HG02870 (cell line): ENCODE measurements around the gene HHLA2.
"Not testable (repeated sequence)": the region's sequence is repeated elsewhere in the genome, so short reads cannot be mapped to it uniquely, and the experiment has no call there.

Experiments
- ATAC-seq: cut with Tn5 transposase; IDR thresholded peaks from one replicate; pipeline ENCODE4 v1.9.1; 2021; ENCODE audit warnings: mild to moderate bottlenecking, moderate library complexity; ENCODE audit not compliant: unreplicated experiment

Gene HHLA2

DNA sequence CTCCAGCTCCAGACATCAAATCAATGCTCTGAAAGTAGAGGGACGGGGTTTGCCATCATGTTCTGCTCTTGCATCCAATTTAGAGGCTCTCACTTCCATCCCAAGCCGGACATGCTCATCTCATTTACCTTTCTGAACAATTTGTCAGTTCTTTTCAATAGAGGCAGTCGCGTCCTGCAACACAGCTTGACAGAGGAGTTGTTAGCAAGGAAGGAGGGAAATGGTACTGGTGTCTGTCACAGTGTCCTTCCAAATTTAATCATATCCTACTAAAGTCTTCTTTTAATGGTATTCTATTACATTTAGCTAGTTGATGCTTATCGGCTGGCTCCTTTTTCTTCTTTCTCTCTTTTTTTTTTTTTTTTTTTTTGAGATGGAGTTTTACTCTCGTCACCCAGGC, 45.6 kb downstream of the HHLA2 start:
- ATAC-seq: no peak

DNA sequence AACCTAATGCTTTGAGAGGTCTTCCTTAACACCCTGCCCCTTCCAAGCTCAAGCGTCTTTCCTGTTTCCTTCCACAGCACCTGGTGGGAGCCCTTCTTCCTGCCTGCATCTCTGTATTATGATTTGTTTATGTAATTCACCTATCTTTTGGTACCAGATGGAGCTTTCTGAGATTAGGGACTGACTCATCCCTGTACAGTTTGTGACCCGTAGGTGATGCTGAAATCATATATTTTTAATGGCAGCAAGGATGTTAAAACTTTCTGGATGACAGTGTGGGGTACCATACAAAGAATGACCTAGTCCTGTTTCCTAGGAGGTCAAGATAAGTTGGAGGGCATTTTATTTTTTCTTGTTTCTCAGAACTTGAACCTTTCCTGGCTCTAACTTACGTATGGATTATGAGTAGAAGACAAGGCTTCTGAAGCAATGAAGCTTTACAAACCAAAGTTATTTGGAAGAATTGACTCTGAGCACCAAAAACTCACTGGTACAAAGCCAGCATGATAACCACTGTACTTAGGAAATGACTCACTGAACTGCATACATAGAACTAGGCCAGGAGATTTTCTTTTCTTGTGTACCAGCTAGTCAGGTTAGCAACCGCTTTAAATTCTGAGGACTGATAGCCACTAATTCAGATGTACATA, 46.6 kb downstream of the HHLA2 start:
- ATAC-seq: peak; percentile 85

DNA sequence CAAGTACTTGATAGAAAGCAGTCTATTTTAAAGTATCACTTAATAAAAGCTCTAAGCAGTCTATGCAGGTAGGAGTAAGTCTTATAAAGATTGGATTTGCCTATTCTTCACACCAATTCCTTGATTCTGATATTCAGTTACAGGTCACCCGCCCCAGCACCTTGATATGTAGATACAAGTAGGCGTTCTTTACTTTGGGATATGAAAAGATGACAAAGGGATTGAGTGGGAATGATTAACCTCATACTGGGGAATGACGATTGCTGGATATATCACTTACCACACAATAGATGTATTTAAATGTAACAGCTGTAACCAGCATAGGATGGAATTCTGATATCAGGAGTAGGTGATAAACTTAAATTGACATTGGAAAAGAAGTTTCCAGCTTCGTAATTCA, 47.1 kb downstream of the HHLA2 start:
- no peak for ATAC-seq

DNA sequence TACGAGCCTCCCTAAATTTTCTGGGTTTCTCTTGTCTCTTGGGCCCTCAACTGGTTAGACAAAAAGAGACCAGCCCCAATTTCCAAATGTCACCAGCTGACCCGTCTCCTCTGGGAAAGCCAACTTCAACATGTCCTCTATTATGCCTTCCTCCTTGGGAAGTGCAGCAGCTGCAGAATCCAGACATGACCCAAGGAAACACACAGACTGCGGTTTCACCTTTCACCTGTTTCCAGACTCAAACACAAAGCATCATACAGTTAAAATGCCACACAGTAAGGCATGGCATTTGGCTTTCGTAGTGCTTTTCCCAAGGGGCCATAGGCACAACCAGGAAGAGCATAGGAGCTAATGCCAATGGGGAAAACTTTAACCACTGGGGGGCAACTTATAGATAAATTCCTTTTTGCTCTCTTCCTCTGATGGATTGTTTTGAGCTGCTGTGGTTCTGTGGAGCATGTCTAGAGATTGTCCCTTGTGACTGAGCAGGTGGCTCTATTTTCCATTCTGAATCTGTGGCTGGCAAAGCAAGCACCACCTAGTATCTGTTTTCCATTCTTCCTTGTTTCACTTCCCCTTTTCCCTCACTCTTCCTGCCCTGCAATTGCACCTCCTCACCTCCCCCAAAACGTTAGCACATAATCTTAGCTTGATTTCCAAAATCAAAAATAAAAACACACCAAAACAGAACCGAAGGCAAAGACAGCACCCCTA, 49.3 kb downstream of the HHLA2 start:
- no peak for ATAC-seq

DNA sequence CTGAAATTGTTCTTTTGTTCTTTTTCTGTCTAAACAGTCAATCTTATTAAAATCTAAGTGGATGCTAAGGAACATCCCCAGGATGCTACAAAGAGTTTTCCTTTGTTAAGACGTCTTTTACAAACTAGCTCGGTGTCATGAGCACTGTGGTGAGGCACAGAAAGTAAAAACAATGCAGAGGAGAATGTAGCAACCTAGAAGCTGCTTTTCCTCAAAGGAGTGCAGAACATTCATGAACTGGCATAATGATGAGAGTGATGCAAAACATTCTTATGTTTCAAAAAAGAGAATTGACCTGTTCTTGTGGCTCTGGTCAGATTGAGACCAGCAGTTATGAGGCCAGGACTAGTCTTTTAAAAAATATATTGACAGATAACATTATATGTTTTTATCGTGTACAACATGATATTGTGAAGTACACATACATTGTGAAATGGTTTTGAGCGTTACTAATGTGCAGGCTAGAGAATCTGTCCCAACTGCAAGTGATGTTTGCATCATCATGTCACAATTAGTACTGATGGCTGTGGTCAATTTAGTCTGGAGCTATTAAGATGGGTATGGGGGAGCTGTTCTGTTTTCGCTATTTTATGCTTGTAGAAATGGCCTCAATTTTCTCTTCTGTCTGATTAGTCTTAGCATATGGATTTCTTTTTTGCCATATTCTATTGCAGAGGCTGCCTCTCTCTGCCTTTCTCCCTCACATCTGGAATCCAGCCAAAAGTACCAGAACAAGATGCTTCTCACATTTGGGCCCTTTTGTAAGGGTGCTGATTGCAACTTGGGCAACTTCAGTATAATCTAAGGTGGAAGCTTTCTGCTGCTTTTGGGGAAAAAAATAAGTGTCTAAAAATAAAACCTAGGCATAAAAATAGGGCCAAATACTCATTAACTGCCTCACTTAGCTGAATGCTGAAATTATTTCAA, 50.2 kb downstream of the HHLA2 start:
- no peak for ATAC-seq

DNA sequence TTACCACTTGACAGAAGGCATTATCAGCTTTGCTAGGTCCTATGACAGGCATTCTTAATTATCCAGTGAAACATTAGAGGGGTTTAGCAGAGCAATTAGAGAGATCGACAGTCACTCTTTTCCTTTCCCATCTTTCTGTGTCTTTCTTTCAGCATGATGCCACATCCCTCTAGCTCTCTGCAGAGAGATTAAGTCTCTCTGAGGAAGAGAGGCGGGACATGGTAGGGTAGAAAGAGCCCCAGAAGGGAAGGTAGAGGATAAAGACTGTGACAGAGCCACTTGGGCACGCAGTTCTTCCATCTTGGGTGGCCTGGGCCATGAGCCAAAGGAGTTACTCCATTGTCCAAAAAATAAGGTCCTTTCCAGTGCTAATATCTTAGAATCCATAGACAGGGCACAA, 55.8 kb downstream of the HHLA2 start:
- ATAC-seq: no peak

DNA sequence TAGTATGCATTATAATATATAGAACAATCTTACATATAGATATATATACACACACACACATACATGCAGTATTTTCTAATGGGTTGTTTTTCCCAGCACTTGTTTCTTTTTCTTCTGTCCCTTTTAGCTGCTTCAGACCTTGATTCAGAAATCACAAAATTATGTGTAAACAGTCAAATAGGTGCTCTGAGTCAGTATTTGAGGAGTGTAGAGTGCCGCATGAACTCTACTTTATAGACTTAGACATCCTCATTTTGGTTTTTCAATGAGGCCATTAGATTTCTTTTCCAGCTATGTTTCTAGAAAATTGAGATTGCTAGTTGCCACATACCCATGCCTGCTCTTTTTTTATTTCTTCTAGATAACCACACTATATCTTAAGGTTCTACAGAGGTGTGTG, 58.2 kb downstream of the HHLA2 start:
- no peak for ATAC-seq

DNA sequence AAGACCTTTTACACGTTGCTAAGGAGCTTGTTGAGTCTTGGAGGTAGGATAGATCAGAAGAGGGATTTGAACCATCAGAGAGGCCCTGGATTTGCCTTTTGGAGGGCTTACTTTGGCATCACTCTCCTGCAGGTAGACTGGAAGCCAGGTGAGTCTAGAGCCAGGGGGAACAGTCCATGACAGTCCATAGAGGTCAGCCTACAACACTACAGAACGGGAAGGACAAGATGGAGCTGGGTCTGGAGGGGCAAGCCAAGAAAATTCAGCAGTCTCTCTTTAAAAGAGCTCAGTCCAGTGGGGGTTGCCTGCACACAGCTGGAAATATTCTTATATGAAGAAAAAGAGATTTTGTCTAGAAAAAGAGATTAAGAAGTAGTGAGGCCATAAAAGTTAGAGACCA, 60.7 kb downstream of the HHLA2 start:
- ATAC-seq: no peak

DNA sequence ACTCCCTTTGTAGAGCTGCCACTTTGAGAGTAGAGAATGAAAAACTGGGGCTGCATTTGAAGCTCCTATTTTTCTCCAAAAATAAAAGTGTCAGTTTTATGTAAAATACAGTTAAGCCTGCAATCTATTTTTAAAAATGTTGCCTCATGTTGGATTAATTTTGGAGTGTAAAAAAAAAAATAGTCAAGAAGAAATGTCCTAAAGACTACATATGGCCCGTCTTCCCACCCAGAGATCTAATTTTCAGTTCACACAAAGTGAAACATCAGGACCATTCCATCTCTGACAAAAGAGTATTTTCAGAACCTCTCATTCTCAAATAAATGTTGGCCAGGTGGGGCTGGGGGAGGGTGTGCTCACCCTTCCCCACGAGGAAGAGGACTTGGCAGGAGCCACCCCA, 62.7 kb downstream of the HHLA2 start:
- ATAC-seq: no peak

DNA sequence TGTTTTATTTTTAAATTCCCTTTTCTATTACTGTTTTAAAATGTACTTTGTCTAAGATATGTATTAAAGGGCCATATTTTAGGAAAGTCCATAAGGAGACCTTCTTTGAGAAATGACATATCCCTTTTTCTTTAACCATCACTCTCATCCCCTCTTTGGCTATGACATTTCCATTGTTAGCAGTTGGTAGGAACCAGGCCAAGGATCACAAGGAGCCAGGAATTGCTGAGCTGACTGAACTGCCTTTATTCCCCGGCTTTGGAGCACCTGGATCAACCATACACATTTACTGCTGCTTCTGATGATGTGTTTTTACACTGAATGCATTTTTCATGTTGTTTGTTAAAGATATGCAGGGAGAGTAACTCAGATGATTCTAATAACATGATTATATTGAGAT, 79.7 kb downstream of the HHLA2 start:
- ATAC-seq: no peak

DNA sequence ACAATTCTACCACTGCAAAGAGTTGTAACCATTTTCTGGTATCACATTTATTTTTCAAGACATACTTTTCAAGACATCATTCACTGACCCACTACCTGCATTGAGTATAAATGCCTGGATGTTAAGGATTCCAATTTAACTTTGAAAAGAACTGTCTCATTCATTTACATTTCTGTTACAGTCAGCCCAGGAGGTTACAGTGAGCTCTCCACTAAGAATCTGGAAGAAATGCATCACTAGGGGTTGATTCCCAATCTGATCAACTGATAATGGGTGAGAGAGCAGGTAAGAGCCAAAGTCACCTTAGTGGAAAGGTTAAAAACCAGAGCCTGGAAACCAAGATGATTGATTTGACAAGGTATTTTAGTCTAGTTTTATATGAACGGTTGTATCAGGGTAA, 81.0 kb downstream of the HHLA2 start:
- no peak for ATAC-seq

DNA sequence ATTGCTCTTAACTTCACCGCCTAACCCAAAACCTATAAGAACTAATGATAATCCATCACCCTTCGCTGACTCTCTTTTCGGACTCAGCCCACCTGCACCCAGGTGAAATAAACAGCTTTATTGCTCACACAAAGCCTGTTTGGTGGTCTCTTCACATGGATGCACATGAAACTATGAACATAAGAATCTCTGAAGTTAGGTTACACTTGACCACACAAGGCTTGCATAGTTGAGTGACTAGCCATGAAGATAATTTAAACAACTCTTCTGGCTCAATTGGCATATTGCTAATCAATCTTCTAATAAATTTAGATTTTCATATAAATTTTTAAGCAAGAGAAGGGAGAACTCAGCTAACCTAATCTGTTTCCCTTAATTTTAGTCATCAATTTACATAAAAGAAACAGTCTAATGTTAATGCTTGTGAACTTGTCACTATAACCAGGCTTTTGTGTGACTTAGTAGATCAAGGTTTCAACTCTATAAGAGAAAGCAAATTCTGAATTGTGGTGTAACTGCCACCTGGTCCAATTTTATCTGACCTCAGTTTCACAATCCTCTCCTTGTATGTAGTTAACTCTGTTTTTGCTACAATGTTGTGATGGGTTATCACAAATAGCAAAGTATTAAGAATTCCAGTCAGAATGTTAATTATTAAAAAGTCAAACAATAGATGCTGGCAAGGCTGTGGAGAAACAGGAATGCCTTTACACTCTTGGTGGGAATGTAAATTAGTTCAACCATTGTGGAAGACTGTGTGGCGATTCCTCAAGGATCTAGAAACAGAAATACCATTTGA, 82.0 kb downstream of the HHLA2 start:
- ATAC-seq: no peak

DNA sequence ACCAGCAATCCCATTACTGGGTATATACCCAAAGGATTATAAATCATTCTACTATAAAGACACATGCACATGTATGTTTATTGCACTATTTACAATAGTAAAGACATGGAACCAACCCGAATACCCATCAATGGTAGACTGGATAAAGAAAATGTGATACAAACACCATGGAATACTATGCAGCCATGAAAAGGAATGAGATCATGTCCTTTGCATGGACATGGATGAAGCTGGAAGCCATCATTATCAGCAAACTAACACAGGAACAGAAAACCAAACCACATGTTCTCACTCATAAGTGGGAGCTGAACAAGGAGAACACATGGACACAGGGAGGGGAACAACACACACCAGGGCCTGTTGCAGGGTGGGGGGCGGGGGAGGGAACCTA, 82.6 kb downstream of the HHLA2 start:
- ATAC-seq: not testable (repeated sequence)

DNA sequence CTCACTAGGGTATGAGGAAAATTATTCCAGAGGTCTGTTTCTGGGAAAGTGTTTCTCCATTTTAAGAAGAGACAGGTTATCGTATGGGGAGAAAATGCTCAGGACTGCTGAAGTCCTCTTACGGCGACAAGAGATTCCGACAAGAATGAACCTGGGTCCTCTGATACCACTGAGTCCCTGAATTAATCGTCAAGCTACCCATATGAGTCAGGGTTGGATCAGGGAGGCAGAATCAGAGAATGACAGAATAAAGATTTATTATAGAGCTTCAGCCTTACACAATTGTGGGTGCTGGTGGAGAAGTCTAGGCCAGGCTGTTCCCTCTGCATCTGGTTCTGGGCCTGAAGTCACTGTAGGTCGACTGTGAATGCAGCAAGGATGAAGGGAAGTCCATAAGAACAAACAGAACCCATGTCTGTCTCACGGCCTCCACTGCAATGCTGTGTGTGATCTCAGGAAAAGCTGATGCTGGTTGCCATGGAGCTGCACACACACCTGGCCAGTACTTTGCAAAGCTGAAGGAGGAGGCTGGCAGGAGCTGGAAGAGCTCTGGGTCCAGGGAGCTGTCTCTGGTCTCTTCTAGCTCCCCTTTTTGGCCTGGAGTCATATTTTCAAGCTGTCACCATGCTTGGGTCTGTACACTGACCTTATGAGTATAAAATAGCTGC, 83.9 kb downstream of the HHLA2 start:
- ATAC-seq: no peak

DNA sequence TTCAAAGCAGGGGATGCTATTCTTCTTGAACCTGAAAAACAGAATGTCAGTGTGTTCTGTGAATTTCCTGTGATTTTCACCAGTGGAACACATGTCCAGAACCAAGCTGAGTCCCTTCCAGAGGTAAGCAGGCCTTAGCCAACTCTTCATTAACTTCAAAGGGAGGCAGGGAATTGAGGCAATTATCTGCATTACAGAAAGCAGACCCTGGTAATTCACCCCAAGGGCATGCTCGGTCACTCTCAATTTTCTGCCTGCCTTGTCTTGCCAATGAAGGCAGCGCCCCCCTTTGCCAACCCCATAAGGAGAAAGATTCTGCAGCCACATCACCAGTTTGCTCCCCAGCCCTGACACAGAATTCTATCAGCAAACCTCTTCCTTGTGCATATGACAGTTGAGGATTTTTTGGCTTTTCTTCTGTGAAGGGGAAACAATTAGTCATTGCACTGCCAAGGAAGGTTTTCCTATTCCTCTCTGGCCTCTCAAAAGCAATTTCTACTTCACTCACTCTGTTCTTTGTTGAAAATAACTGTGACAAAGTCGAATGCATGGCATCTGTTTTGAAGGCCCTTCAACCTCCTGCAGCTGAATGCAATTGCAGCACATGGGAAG, 85.3 kb downstream of the HHLA2 start:
- no peak for ATAC-seq

DNA sequence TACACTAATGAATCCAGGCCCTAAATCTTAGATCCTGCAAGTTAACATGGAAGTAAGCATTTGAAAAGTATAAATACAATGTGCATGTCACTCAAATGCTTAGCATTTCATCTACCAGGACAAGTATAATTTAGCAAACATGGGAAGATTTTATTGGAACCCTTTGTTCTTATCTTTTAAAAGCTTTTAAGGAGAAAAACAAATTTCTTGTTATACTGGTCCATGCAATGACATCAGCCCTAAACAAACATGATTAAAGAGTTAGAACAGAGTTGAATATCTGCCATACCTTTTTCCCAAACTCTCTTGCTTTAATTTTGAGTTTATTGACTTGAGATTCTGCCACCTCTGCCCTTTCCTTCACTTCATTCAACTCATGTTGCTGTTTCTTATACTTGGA, 87.0 kb downstream of the HHLA2 start:
- ATAC-seq: no peak

DNA sequence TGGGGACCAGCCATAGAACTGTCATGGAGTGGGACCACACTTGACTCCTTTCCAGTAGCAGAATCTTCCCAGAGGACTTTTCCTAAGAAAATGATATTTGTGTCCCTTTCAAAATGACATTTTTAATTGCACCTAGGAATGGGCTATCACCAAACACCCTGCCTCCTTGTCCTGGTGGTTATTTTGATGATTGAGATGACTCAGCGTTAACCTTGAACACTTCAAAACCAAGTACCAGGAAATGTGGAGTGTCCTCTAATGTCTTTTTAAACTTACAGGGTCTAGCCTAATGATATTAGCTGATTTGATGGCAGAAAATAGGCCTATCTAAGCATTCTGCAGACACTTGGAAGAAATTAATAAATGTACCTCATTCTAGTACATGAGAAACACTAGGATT, 90.7 kb downstream of the HHLA2 start:
- ATAC-seq: no peak

DNA sequence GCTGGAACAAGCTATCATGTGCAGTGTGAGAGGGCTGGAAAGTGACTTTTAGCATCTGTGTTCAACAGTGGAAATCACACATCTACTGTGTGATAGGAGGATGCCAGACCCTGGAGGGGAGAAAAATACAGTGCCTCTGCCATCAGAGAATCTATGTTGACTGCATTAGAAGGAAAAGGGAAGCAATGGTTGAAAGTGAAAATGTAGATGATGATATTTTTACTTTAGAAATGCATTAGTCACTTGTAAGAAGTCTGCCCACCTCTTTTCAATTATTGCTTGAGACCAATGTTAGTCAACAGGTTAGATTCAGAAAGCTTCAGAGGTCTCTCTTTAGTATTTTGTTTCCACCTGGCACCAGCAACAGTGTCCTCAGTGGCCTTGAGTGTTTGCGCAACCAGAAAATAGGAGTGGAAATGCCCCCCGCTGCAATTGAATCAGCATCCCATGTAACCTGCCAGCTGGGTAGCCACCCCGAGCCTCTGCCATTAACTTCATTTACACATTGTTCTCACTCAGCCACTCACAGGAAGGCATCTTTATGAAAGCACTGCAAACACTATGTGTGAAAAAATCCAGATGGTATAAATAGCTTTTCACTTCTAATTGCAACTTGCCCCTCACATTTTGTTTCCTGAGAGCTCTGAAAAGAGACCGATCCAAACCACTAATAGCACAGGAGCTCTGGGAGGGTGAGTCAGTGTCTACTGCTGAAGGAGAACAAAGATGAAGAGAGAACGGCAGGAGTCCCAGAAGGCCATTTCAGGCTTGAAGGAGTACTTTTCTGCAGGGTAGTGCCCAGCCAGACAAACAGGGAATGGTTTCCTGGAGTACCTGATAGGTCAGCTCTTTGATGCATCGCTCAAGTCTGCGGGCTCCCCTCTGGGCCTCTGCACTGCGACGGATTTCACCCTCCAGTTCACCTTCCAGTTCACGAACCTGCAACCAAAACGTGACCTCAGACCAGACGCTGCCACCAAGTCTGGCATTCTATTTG, 92.1 kb downstream of the HHLA2 start:
- ATAC-seq: peak; percentile 64

DNA sequence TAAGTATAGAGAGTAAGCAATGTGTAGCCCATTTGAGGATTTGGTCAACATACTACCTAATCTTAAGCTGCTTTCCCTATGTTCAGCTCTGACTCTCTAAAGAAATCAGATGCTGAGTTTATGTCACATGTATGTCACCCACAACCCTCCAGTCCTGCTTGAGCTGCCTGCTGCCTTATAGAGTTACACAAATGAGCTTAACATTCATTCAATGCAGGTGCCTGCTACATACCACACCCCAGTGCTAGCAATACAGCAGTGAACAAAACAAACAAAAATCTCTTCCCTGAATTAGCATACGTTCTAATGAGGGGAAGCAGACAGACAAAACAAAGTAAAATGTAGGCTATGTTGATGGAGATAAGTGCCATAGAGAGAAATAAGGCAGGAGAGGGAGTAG, 93.0 kb downstream of the HHLA2 start:
- ATAC-seq: no peak
